D721Med (cell line): ENCODE measurements around the gene ANXA4.
"Not testable (repeated sequence)": the region's sequence is repeated elsewhere in the genome, so short reads cannot be mapped to it uniquely, and the experiment has no call there.

Experiments
- DNase-seq: peaks from one replicate; pipeline ENCODE4 v3.0.0; 2011; ENCODE audit warnings: low spot score; ENCODE audit not compliant: insufficient read length
- FAIRE-seq: peaks from 2 replicates; lab custom pipeline; 2011; peaks lifted over from hg19 to GRCh38; lab: Jason Lieb, UNC
- CTCF ChIP-seq: IDR thresholded peaks from 2 replicates; pipeline ENCODE4 v1.5.1; 2012; ENCODE audit warnings: mild to moderate bottlenecking, control low read depth; ENCODE audit not compliant: insufficient read depth; ENCODE audit errors: missing control alignments

Gene ANXA4

GRCh38 chr2:69827796-69828540 is 86.0 kb downstream of the ANXA4 start:
- TF ChIP-seq CTCF: no peak
- no peak for FAIRE-seq
- no peak for DNase-seq

GRCh38 chr2:69828938-69829255 is 87.0 kb downstream of the ANXA4 start:
- no peak for FAIRE-seq
- no peak for DNase-seq
- TF ChIP-seq CTCF: no peak

- TF ChIP-seq CTCF: no peak
- FAIRE-seq: no peak
- DNase-seq: peak; percentile 43
Observed at GRCh38 chr2:69829256-69830044, 87.5 kb downstream of the ANXA4 start, which contains the start of gene GMCL1. GMCL1 (plus strand) TSS chr2:69829660; CDS start chr2:69829893, 233 bp downstream.

- DNase-seq: no peak
- FAIRE-seq: no peak
- TF ChIP-seq CTCF: no peak
Observed at GRCh38 chr2:69830045-69830905, 88.3 kb downstream of the ANXA4 start.

GRCh38 chr2:69830906-69831241 is 88.9 kb downstream of the ANXA4 start:
- not testable (repeated sequence) for DNase-seq, FAIRE-seq

GRCh38 chr2:69831354-69831905 is 89.5 kb downstream of the ANXA4 start:
- no peak for TF ChIP-seq CTCF
- DNase-seq (no peak), FAIRE-seq (no peak)

- FAIRE-seq: no peak
- no peak for DNase-seq
- TF ChIP-seq CTCF: no peak
Observed at GRCh38 chr2:69833752-69834151, 91.8 kb downstream of the ANXA4 start.
